Activated T-helper 1 cell treated with anti-CD3 and anti-CD28 coated beads, Interleukin-2, amount 50 U/mL, for 16 hours (primary cell): ENCODE measurements around the gene DENND2A.
"Not testable (repeated sequence)": the region's sequence is repeated elsewhere in the genome, so short reads cannot be mapped to it uniquely, and the experiment has no call there.

Source experiments
- DNase-seq, 2 donors: peaks; one replicate each; pipeline ENCODE4 v3.0.0-alpha.2; 2020; ENCODE audit warnings: low read depth in 1 of 2, low spot score in 1 of 2

Gene DENND2A

DNA sequence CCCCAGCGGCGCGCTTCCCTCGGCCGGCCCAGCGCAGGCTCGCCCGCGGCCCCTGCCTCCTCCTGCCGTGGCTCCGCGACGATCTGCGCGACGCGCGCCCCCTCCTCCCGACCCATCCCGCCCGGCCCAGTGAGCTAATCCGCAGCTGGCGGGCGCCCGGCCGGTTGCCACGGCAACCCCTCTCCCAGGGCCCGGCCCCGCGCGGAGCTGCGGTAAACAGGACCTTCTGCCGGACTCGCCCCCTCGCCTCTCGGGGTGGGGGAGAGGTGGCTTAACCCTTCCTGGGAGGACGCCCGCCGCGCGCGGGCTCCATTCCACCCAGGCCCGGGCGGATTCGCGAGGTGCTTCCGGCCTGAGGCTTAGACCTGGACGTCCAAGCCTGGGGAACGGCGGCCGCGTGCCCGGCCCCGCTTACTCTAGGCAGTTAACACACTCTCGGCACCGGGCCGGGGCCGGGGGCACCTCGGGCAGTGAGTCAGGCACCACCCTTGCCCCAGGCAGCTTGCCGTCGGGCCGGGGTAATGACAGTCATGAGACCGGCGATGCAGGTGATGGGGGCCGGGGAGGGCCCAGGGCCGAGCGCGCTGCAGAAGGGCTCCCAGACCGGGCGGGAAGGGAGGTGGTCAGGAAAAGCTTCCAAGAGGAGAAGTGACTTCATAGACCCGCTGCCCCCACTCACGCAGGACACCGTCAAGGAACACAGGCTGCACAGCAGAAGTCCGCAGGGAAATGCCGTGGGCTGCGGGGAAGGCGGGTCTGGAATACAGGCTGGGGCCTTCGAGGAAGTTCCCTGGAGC lies at the start of gene DENND2A:
DENND2A (minus strand) TSS at position 87 of the 797 bp plus-strand sequence. CDS start 38,416 bp downstream, outside the sequence.
- no peak for DNase-seq

GRCh38 chr7:140689199-140690152 lies 48.9 kb upstream of the DENND2A start:
- DNase-seq: no peak

DNA sequence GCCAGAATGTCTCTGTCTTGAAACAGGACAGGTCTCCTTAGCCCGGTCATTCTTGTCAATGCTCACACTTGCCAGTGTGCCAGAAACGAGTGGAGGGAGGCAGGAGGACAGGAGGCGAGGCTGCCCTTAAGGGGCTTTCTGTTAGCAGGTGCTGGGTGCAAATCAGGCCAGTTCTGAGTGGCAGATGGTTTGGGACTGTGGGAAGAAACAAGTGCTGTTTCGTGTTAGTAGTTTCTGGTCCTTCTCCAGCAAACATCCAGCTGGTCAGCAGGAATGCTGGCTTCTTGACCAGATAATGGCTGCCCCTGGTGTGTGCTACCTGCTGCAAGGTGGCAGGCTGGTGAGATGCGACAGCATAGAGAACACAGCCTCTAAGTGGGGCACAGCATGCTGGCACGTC lies 47.7 kb upstream of the DENND2A start:
- no peak for DNase-seq

DNA sequence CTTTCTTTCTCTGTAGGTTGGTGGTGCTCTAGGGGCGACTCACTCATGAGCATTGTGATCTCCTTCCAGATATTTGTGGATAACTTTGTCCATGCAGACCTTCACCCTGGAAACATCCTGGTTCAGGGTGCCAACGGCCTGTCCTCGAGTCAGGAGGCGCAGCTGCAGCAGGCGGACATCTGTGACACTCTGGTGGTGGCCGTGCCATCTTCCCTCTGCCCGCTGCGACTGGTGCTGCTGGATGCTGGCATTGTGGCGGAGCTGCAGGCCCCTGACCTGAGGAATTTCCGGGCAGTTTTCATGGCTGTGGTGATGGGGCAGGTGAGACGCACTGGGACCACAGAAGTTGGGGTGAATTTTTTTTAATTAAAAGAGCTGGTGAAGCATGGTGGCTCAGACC lies 46.3 kb upstream of the DENND2A start:
- no peak for DNase-seq

- DNase-seq: no peak
These were observed 44.9 kb upstream of the DENND2A start for GRCh38 chr7:140685407-140686087.

DNA sequence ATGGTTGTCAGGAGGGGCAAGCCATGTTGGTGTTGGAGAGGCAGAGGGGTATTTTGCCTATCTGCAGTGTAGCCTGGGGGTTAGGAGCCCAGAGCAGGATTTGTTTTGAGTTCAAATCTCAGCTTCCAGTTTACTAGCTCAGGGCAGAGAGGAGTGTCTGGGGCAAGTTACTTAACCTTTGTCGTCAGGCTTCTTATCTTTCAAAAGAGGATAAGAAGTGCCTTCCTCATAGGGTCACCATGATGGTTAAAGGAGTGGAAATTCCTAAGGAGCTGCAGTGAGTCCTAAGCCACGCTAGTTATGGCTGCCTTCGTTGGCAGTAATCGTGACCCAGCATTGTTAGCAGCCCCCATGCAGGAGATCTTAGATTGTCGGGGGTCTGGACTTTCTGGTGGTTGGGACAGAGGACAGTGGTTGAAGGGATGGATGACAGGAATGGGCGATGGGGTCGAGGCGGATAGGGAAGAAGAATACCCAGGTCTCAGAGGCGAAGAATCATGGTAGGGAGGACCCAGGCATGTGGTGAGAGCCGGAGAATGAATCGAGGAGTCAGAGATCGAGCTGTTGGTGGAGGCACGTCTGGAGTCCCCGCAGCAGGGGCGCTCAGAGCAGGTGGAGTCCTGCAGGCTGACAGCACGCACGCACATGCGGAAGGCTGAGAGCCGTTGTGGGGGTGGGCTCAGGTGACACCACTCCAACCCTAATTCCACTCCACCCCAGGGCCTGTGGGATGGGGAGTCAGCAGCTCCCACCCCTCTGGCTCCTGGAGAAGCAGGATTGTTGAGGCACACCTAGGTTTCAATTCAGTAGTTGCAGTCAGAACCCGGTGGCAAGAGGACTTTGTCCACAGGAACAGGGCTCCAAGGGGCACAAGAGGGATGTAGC lies 43.7 kb upstream of the DENND2A start:
- DNase-seq: no peak

- DNase-seq: no peak
These were observed 43.0 kb upstream of the DENND2A start for GRCh38 chr7:140683657-140684056.

DNA sequence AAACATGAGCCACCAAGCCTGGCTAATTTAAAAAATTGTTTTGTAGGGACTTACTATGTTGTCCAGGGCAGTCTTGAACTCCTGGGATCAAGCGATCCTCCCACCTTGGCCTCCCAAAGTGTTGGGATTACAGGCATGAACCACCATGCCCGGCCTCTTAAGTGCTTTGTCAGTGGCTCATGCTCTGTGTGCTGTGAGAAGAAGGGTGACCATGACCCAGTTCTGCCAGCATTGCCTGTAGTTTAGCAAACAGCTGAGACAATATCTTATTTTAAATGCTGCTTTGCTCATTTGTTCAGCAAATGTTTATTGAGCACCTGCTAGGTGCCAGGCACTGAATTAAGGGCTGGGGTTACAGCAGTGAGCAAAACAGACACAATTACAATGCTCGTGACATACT lies 41.2 kb upstream of the DENND2A start:
- no peak for DNase-seq

- no peak for DNase-seq
These were observed 40.3 kb upstream of the DENND2A start for GRCh38 chr7:140680886-140681285.

DNA sequence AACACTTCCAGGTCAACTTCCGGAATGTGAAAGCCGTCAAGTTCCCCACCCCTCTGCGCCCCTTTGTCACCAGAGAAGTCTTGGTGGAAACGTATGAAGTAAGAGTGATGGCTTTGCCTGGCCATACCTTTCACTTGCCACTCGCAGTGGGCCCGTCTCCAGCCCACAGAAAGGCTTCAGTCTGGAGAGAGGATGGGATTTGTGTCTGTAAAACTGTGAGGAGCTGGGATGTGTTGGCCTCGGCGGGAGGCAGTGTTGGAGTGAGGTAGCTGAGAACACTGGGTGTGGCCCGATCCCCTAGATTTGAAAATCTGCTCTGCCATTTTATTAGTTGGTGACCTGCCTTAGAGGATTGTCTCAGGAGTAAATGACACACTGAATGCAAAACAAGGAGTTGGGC lies 38.6 kb upstream of the DENND2A start:
- DNase-seq: no peak

GRCh38 chr7:140678816-140679130 lies 38.2 kb upstream of the DENND2A start:
- no peak for DNase-seq

DNA sequence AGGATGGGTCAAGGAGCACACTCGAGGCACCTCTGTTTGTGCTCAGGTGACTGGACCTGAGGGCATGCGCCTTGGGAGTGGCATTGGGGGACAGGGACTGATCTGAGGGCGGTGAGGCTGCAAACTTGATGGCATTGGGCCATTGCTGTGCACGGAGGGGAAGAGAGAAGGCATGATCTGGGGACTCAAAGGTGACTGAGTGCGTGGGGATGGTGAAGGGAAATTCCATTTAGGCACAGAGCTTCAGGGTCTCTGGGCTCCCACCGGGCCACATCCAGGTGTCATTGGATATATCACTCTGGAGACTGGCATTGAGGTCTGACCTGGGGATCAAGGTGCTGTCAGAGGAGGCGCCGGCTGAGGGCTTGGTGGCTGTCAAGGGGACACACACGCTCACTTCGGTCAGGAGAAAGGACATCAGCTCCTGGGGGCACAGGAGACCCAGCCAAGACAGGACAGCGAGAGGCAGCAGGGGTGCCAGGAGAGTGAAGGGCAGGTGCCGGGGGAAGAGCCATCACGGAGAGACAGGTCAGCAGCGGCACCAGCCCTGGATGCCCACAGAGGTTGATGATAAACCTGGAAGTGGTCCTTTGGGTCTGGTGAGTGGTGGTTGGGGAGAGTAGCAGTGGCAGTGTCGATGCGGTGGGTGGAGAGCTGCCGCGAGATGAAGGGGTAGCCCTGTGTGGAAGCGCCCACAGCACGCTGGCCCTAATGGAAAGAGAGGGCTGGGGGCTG lies 37.6 kb upstream of the DENND2A start:
- DNase-seq: no peak

DNA sequence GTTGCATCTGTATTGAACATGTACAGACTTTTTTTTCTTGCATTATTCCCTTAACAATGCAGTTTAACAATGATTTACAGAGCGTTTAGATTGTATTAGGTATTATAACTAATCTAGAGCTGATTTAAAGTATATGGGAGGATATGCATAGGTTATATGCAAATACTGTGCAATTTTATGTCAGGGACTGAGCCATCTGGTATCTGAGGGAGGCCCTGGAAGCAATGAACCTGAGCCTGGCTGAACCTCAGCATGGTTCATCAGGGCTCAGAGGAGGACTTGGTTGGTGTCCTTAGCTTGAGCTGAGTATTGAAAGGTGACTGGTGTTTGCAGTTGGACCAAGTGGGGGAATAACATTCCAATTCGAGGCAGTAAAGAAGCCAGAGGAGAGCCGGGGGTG lies 36.9 kb upstream of the DENND2A start:
- DNase-seq: no peak

DNA sequence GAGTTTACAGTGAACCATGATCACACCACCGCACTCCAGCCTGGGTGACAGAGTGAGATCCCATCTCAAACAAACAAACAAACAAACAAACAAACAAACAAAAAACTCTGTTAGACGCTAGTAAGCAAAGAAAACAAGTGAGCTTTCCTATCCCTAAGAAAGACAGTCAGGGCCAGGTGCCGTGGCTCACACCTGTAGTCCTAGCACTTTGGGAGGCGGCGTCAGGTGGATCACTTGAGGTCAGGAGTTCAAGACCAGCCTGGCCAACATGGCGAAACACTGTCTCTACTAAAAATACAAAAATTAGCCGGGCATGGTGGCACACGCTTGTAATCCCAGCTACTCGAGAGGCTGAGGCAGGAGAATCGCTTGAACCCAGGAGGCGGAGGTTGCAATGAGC lies 36.3 kb upstream of the DENND2A start:
- not testable (repeated sequence) for DNase-seq

DNA sequence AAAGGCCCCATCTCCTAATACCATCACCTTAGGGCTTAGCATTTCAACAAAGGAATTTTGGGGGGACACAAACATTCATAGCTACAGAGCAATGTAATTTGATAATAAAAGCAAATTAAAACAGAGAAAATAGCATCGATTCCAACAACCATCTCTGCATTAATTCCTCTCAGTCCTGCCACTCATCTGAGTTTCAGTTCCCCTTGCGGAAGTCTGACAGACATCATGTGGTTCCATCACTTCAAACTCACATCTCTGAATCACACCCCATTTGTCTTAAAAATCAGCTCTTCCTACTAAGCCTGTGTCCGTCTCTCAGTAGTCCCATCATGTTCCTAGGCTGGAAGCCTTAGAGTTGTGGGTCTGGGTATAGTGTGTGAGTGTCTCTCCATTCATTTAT lies 35.7 kb upstream of the DENND2A start:
- no peak for DNase-seq

DNA sequence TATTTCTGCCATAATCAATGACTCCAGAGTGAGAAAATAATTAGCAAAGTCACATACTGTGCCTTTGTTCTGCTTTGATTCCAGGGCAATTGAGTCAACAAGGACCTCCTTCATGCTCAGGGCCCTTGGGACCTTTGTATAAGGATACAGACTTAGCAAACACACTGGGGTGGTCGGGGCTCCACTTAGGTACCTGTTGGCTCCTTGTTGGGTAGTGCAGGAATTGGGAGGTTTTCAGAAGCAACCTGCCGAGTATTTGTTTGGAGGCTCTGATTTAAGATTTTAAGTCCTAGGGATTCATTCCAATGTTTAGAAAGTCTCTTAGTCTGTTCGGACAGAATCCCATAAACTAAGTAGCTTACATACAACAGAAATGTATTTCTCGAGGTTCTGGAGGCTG lies 35.1 kb upstream of the DENND2A start:
- DNase-seq: no peak

GRCh38 chr7:140674899-140675701 lies 34.5 kb upstream of the DENND2A start:
- DNase-seq: no peak

- DNase-seq: no peak
These were observed 33.8 kb upstream of the DENND2A start for GRCh38 chr7:140674356-140674800.

DNA sequence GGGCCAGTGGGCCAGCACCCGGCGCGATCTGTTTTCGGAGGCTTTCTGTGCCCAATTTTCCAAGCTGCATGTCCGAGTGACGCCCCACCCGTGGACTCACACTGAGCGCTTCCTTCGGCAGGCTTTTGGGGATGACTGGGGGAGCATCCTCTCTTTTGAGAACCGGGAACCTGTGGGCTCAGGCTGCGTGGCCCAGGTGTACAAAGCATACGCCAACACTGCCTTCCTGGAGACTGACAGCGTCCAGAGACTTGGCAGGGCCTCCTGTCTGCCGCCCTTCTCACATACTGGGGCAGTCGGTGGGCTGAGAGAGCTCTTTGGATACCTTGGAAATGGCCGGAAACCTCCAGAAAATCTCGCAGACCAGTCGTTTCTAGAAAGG lies 33.2 kb upstream of the DENND2A start:
- DNase-seq: no peak
